Endothelial cell of hepatic sinusoid (primary cell): ENCODE measurements around the gene CHCHD3.

Source experiments
- in situ Hi-C: cut with HindIII; loops from 2 replicates; pipeline ENCODE4 v1.10.0; 2017; ENCODE audit warnings: low sequenced_read_pairs

CHCHD3 gene

DNA sequence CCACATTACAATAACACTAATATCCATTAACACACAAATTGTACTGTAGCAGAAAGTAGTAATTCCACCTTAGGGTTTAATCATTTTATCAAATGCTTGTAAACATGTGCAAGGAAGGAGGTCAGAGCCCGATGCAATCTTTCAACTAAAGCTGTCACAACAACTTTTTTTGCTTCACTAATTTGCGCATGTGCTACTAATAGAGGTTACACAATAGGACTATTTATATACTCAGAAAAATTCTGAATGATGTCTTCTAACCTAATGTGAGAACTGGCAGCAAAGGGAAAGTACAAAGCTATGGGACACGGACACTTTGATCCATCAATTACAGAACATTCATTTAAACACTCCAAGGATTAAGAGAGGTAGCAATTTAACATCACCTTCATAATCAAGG, 244.4 kb downstream of the CHCHD3 start:
- in situ Hi-C loops: no loop called here

DNA sequence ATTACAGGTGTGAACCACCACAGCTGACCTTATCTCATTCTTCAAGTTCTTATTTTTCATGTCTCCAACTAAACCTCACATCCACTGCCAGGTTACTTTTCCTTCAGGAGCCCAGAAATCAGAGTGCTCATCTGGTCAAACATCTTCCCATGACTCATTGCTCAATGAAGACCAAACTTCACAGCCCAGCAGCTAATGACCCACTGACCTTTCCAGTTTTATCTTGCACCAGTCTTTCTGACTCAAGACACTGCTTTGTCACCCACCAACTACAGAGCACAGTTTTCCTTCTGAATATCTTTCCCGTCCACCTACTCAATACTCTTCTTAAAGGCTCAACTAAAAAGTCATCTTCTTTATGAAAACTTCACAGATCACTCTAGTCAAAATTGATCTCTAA, 245.1 kb downstream of the CHCHD3 start:
- in situ Hi-C loops: no loop called here

DNA sequence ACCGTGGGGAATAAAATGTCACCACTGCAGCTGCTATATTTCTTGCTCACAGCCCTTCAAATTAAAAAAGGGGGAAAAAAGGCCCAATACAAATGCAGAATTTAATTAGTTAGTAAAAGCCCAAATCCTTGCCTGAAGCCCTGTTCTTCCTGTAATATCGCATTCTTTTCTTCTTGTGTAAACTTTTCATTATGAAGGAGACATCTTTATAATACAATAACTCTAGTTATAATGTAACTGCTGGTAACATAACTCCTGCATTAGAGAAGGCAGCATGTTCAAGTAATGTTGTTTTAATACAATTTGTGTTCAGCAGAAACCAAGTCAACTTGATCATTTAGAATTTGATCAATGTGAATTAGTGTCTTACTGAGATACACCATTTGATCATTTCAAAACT, 250.9 kb downstream of the CHCHD3 start:
- in situ Hi-C loops: no loop called here

DNA sequence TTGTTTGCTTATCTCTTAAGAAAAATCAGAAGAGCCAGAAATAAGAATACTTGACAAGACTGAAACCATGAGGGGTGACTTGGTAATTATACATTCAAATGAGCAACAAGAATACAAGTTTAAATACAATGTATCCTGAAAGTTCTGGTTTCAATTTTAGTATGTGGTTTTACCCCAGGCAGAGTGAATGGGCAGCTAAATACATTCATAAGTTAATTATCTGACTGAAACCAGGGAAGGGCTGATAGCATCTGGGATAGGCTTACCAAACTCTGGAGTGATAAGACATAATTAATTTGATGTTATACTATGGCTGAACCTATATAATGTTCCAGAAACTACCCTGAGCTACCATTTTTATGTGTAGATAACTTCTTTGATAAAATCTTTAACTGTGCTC, 253.4 kb downstream of the CHCHD3 start:
- in situ Hi-C loops: no loop called here

DNA sequence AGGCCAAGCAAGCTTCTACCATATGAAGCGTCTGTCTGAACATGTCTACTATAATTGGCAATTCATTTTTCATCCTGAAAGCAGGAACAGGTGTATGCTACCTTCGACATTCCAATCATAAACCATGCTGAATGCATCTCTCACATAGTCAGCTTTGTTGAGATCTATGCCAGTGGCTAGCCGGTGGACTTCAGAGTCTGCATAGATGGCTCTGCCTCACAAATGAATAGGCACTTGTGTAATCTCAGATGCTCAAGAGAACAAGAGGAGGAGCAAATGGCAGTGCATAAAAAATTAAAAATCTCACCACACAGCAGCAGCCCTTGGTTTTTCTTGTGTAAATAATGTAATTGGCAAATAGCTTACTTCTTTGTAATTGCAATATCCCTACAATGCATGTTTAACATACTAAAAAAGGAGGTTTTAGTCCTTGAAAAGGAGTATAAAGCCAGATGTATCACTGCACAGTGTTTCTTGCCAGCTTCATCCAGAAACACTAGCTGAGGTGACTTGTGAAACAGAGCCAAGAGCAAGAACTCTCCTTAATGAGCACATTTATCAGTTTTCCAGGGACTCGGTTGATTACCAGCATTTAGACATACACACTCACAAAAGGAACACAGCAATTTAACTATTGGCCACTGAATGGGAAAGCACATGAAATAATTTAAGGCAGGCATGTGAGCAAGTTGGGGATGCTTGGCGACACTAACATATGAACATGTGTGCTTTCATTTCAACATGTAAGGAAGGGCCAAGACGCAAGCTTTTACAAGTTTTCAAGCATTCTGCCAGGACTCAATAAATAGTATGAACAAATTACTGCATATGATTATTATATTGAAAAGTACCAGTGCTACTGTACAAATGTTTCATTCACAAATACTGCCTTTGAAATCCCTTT, 255.7 kb downstream of the CHCHD3 start:
- in situ Hi-C loops: no loop called here

DNA sequence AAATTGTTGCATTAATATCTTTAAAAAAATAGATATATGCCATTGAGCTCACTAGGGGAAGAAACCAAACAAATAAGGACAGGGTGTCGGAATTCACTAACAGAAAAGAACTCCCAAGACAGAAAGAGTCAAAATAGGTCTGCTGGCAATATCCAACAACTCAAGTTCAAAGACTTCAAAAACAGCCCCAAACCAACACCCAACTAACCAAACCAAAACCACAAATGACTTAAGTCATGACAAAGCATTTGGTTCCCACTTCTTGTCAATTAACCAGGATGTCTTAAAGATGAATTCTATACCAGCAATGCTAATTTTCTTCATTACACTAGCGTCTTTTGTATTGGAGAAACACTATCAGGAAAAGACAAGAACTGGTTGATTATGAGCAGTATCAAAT, 256.7 kb downstream of the CHCHD3 start:
- in situ Hi-C loops: no loop called here

DNA sequence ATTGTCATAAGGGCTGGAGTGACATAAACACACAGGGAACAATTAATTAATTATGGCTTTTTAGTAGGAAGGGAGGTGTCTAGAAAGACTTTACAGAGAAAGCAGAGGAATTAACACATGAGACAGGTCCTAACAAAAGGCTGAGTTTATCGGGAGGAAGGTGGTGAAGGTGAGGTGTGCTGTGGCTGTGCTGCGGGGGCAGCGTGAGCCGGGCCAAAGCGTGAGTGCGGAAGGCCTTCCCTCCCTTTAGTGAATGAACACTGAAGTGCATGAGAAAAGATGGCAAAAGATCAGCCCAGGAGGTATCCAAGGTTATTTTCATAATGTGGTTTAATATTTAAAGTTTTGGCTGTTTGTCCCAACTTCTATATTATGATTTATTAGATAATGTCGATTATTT, 262.2 kb downstream of the CHCHD3 start:
- in situ Hi-C loops: no loop called here

DNA sequence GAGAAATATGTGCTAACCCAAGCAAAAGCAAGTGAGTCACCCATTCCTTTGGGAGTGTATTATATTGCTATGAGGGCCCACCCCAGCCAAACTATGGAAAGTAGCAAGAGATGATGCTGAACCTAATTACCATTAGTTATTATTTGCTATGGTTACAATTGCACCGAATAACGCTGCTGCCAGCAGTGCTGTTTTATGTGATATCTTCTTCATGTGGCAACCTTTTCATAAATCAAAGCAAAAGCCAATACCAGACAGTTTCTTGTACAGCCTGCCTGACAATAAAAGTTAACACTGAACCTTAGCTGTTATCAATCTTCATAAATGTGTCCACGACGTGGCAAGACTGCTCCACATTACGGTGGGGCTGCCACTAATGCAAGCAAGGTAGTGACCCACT, 263.9 kb downstream of the CHCHD3 start:
- in situ Hi-C loops: no loop called here

DNA sequence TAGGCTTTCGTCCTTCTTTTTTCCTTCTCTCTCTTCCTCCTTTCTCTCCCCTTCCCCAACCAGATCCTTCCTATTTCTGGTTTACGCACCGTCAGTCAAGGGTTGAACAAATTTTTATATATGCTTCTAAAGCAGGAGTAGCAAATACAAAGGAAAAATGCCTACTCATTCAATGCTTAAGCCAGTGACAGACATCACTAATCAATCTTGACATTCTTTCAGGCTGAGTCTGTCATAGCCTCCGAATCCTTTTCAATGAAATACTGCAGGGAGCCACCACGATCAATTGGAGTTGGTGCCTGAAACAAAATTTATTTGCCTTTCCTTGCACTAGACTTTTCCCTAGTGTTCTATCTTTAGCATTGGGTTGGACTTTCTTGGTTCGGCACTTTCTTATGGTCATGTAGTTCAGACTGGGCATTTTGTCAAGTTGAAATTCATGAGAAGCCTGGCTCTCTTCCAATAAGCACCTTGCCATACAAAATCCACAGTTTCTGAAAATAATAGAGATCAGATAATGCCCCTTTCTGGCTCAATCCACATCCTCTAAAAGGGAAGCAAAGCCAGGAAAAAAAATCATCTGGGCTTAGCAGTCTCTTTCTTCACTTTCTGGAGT, 266.1 kb downstream of the CHCHD3 start:
- in situ Hi-C loops: no loop called here

DNA sequence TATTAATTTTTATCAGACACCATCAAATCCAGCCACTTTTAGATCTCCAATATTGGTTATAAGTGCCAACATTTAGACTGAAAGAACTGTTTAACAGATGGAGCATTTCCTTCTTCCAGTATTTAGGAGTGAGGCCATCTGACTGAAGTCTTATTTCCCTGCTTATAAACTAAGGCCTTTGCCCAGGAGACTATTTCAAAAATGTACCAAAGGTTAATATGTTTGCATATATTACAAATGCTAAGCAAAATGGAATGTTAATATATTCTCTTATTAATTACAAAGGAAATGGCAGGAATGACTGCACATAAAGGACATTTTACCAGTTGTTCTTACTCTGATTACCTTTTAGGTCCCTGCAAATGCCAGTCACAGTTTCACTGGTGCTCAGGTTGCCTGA, 266.8 kb downstream of the CHCHD3 start:
- in situ Hi-C loops: no loop called here

DNA sequence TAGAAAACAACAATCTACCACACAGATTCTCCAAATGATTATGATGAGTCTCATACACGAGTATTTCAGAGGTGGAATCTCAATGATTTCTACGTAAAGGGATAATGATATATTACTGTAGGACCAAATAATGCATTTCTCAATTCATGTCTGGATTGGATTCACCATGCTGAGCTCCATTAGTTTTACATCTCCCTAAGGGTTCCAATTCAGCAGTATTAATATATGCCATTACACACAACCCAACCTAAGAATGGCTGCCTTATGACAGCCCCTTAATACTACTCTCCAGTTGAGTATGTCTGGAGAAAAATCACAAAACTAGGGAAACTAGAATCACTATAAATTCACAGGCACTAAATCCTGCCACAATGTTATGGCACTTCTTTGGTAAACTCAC, 271.3 kb downstream of the CHCHD3 start:
- in situ Hi-C loops: no loop called here

DNA sequence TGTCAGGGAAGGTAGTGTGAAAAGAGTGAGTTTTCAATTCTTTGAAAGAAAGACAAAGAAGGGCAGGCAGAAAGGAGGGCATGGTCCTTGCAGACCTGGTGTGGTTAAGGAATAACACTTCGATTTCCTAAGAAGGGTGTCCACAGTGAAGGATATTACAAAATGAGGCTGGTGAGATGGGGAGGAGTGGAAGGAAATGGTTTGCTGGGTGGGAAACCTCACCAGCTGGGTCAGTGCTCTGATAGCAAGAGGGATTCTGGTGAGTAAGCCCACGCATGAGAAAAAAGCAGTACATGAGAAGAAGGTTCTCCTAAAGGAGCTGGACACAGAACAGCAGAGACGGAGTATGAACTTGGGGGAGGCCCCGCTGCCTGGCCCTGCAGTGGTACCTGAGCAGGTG, 275.1 kb downstream of the CHCHD3 start:
- in situ Hi-C loops: no loop called here

DNA sequence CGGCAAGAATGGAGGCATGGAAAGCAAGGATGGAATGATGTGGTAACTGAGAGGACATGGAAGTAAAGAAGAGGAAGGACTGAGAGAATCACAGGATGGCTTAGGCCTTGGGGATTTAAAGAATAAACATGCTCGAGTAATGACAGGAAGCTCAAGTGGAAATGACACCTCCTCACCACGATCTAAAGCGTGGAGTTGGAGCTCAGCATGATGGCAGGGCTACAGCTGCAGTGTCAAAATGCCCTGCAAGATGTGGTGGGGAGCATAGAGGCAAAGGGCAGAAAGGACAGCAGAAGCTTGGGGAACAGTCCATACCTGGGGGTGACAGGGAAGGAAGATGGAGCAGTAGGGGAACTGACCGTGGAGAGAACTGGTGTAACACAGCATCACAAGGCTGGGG, 276.1 kb downstream of the CHCHD3 start:
- in situ Hi-C loops: no loop called here

DNA sequence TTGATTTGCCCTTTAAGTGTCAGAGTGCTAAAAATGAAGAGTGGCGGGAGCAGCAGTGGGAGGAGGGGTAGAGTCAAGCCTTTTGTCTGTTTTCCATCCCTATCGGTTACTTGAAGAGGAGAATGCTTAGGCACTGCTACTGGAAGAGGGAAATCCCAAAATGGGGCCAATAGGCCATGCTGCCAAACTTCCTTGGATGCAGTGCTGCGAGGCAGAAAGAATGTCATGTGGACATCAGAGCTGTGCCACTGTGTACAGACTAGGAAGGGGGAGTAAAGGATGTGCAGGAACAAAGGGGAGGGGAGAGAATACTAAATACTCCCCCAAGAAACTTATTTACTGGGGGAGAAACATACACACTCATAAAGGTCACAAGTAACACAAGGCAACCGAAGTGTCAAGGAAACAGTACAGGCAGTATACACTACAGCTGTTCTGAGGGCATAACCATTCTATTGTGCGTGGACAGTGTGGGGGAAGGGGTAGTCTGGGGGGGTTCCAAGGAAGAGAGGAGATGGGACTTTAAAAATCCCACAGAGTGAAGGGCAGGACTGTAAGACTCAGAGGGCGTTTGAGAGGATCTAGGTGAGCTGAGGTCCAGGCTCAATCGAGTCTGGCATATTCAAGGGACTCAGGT, 276.9 kb downstream of the CHCHD3 start:
- in situ Hi-C loops: no loop called here

DNA sequence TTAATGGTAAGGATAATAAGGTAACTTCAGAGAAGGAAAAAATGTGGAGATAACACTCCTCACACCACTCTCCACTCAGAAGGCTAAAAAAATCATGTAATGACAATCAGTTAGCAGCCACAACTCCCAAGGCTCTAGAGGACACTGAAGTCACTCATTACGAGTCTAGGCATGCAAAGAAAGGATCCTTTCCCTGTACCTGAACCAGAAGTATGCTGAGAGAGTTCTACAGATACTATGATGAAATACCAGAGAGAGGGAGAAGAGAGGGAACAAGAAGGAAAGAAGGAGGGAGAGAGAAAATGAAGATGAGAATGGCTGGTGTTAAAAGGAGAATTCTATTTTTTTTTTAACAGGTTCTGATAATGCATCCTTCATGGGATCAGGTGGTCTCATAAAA, 281.4 kb downstream of the CHCHD3 start:
- in situ Hi-C loops: no loop called here

DNA sequence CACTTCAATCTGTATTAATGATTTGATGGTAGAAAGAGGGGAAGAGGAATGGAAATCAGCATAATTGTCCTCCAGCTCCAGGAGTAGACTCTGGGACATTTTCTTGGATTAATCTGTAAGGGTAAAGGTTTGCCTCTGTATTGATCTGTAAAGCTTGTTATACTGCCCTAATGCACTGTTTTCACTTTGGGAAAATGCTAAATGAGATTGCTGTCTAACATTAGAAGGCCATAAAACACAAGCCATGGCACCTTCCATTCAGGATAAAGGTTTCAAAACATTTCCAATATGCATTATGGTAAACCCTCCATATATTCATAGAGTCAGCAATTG, 282.8 kb downstream of the CHCHD3 start:
- in situ Hi-C loops: no loop called here

DNA sequence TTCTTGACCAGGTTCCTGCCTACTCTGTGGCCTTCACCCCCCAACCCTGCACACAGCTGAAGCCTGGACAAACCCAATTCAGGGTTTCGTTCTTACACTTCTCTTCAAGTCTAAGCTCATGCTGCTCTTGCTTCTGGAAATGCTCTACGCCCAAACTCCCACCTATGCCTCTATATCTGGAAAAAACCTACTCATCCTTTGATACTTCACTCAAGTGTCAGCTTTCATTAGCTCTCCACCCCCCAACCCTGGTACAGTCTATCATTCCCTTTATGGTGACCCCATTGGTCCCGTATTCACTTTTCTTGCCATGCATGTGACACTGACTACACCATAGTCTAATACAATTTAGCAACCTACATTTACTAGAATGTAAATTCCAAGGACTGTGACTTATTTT, 284.7 kb downstream of the CHCHD3 start:
- in situ Hi-C loops: no loop called here

DNA sequence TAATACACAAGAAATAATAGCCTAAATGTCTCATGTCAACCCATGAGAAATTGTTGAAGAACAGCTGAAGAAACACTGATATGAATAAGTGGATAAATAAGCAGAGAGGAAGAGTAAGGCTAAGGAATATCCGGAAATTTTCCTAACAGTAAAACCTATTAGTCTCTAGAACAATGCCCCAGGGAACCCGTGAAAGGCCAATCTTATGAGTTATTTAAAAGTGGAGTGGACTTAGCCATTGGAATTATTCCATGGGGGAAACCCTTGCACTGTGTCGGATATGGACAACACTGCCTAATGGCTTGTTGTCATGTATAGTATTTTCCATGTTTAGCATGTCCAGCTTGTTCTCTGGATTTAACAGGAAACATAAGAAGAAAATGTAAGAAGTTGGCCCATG, 288.4 kb downstream of the CHCHD3 start:
- in situ Hi-C loops: no loop called here

DNA sequence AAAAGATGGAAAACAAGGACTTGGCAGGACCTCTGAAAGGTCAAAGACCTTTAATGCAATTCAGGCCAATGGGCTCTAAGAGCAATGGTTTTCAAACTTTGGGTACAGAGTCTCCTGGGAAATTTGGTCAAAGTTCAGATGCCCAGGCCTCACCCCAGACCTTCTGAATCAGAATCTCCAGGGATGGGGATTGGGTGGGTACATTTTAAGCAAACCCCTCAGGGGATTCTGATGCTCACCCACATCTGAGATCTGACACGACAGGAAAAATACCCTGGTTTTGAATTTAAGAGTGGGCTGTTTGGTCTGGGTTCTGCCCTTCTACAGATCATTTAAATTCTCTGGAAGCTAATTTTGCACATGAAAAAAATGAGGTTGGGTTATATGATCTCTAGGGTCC, 290.9 kb downstream of the CHCHD3 start:
- in situ Hi-C loops: no loop called here

DNA sequence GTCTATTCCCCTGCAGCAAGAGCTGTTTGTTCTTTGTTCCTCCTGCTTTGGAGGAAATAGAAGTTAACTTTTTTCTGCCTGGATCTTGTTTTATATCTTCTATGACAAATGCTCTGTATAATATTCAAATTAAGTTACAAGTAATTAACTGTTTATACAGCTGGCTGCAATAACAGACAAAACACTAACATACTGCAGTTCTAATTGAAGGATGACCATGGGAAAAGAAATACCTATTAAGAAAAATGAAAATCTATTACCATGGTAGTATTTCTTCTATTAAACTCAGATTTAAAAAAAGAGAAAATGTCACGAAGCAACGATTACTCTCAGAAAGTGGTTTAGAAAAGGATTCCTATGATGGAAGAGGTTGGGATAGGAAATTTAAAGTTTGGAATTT, 291.8 kb downstream of the CHCHD3 start:
- in situ Hi-C loops: no loop called here

DNA sequence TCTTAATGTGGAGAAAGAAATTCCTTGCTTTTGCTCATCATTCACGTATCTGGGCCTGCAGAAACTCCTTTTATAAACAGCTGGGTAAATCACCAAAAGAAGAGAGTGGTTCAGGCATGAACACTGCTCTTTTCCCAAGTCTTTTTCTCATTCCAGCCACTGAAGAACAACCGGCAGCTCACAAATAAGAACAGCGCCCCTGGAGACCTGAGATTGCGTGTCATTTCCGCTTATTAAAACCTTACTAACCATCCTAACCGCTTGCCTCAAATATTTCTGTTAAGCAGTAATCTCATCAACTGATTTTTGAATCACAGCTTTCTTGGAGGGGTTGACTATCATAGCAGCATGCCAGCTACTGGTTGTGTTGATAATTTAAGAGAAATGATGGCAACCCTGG, 292.6 kb downstream of the CHCHD3 start:
- in situ Hi-C loops: no loop called here

DNA sequence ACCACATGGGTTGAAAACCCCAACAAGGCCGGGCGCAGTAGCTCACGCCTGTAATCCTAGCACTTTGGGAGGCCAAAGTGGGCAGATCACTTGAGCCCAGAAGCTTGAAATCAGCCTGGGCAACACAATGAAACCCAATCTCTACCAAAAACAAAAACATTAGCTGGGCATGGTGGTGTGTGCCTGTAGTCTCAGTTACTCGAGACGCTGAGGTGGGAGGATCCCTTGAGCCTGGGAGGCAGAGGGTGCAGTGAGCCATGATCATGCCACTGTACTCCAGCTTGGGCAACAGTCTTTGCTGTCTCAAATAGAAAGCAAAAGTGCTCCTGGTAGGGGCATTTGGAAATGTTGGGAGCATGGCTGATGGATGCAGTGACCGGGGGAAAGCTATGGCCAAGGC, 296.0 kb downstream of the CHCHD3 start:
- in situ Hi-C loops: no loop called here
